Loucy (cell line): ENCODE results near the gene CHCHD5.

Experiments
- EZH2phosphoT487 ChIP-seq: fragments of 200-600 bp; IDR thresholded peaks from 2 replicates; pipeline ENCODE4 v1.6.1; 2018; ENCODE audit warnings: antibody characterized with exemption, mild to moderate bottlenecking, moderate library complexity, borderline replicate concordance
- TF ChIP-seq, protein P1 (sequence below): fragments of 200-600 bp; sonication (generic); conservative IDR thresholded peaks from 2 replicates; pipeline ENCODE4 v1.5.1; 2014; ENCODE audit warnings: mild to moderate bottlenecking, antibody characterized with exemption, low read length

DNA sequence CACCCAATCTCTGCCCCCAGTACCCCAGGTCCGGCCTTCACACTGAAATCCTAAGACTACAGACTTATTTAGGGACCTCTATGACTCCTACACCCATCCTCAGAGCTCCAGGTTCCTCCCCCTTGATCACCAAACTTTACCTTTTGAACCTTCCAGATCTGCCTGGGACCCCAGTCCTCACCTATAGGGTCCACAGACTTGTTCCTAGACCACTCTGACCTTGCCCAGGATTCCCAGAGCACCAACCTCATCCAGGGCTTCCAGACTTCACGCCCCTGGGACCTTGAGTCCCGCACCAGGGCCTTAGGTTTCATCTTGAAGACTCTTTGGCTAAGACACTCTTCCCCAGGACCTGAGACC lies 462 bp downstream of the CHCHD5 start:
- no peak for TF ChIP-seq EZH2phosphoT487
- TF ChIP-seq, protein P1, sequence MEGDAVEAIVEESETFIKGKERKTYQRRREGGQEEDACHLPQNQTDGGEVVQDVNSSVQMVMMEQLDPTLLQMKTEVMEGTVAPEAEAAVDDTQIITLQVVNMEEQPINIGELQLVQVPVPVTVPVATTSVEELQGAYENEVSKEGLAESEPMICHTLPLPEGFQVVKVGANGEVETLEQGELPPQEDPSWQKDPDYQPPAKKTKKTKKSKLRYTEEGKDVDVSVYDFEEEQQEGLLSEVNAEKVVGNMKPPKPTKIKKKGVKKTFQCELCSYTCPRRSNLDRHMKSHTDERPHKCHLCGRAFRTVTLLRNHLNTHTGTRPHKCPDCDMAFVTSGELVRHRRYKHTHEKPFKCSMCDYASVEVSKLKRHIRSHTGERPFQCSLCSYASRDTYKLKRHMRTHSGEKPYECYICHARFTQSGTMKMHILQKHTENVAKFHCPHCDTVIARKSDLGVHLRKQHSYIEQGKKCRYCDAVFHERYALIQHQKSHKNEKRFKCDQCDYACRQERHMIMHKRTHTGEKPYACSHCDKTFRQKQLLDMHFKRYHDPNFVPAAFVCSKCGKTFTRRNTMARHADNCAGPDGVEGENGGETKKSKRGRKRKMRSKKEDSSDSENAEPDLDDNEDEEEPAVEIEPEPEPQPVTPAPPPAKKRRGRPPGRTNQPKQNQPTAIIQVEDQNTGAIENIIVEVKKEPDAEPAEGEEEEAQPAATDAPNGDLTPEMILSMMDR: no peak
